ENCODE data around the gene CMAS. TPM values are rescaled to one million over a fixed set of nuclear protein-coding genes. Genes with fewer than 3 reads are reported as not detected.
"Not testable (repeated sequence)": the region's sequence is repeated elsewhere in the genome, so short reads cannot be mapped to it uniquely, and the experiment has no call there.

CMAS gene
- total RNA-seq = 19.4 and 36.8 TPM in 2 replicates

DNA sequence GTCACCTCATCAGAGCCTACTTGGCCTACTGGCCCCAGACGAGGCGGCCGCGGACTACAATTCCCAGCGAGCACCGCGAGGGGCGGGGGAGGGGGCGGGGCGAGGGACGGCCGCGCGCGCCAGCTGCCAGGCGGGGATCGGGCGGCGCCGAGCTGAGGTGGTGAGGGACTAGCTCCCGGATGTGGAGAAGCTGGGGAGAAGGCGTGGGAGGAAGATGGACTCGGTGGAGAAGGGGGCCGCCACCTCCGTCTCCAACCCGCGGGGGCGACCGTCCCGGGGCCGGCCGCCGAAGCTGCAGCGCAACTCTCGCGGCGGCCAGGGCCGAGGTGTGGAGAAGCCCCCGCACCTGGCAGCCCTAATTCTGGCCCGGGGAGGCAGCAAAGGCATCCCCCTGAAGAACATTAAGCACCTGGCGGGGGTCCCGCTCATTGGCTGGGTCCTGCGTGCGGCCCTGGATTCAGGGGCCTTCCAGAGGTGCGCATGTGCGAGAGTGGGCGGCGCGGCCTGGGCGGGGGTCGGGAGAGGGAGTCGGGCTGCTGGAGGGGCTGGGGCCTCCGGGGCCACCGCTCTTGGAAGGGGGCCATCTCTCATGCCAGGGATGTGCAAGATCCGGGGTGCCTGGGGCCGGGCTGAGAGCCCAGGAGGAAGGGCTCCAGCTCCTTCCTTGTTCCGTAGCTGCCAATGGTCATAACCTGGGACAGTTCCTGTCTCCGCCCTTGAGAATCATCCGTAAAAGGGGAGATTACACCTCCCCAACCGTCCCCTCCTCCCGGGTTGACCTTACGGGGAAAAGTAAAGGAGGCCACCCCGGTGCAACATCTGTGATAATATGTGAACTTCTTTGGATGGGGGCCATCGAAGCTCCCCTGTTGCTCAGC, at the start of gene CMAS:
CMAS (plus strand) TSS at position 129 of the 878 bp plus-strand sequence; CDS start at position 215, 86 bp downstream.
- DNase-seq = peak; percentile 71

DNA sequence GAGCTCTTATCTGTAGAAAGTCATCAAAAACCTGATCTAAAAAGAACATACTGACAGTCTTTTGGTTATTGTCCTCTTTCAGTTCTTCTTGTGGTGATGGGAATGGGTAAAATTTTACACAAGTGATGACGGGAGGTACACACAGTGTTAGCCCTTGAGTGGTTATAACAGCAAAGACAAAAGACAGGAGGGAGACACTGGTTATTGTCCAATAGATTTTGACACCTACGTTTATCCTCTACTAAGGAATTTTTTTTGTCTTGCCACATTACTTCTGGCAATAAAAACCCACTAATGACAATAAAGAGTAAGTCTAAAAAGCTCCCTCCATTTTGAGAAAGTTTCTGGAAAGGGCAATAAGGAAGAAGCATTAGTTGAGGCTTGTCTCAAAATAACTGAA, 47.7 kb upstream of the CMAS start:
- no peak for DNase-seq

- no peak for DNase-seq
Observed at GRCh38 chr12:21998782-21999181, 47.2 kb upstream of the CMAS start.

DNA sequence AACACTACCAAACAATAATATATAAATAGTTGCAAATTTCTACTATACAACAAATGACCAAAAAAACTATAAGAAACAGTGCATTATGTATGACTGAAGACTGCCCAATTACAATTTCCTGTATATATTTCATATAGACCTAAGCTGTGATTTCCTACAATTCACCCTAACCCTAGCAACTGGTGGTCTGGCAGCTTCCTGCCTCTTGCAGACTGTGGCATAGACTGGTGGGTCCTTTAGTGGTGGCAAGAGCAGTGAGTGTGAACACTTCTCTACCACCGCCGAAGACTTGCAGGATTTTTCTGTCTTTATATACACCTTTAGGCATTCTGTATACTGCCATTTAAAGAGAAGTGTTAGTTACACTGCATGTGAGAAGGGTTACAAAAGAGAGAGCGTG, 43.6 kb upstream of the CMAS start:
- DNase-seq = no peak

GRCh38 chr12:22007794-22008193, 38.2 kb upstream of the CMAS start:
- not testable (repeated sequence) for DNase-seq

GRCh38 chr12:22008196-22008595, 37.8 kb upstream of the CMAS start:
- DNase-seq = no peak

DNA sequence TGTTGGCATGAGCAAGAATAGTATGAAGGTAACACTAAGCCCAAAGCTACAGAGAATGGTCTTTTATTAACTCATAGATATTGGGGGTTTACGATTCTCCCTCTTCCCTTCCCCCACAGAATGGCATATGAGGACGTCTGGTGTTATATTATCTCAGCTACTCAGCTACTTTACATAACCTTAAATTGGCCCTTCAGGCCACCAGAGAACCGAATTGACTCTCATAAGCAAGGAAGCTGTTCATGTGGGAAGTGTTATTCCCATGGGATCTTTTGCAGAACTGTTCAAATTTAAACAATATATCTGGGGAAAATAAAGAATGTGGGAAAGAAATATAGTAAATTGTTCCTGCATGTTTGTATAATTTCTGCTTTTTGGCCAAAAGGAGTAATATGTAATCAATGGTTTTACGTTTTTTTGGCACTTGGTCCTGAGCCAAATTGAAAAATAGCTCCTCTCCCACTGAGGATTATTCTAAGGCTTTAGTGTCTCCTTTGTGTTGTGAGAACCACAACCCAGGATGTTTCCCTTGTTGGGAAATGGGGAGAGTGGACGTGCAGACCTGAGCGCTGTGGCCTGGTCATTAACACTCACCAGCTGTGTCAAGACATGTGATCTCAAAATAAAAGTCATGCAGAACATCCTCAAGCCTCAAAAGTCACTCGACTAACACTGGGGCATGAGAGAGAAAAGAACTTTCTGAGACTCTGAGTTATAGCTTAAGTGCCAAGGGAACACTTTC, 31.8 kb upstream of the CMAS start:
- DNase-seq = peak; percentile 7

DNA sequence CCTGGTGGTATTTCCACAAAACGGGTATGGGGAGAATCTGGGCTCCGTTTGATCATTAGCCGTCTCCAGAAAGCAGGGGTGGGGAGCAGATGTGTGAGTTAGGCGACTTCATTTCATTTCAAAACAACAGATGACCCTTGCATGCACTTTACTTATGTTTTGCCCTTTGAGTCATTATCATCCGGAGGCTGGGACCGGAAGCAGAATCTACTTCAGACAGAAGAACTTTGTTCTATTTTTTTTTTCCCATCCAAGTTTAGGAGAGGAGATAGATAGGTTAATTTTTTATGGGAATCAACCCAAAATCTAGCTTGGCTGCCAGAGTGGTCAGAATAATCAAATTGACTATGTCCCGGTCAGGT, 31.3 kb upstream of the CMAS start:
- DNase-seq = peak; percentile 51

GRCh38 chr12:22016982-22017381, 29.0 kb upstream of the CMAS start:
- no peak for DNase-seq

DNA sequence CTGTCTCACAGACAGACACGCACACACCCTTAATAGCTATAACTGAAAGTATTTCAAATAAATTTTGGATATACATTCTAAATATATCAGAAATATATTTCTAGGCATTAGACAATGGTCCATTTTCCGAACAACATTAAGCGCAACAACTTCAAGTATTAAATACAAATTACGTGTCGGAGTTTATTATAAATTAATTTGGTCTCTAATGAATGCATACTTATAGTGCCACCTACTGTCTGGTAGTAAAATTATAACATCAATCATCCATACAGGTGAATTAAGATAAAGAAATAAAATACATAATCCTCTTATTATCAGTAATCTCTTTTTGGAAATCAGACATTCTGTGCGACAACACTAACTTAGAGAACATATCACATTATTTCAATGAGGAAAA, 27.2 kb upstream of the CMAS start:
- DNase-seq = peak; percentile 42

DNA sequence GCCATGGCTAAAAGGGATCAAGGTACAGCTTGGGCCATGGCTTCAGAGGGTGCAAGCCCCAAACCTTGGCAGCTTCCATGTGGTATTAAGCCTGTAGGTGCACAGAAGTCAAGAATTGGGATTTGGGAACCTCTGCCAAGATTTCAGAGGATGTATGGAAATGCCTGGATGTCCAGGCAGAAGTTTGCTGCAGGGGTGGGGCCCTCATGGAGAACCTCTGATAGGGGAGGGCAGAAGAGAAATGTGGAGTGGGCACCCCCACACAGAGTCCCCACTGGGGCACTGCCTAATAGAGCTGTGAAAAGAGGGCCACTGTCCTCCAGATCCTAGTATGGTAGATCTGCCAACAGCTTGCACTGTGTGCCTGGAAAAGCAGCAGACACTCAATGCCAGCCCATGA, 22.5 kb upstream of the CMAS start:
- not testable (repeated sequence) for DNase-seq

- DNase-seq = no peak
Observed at GRCh38 chr12:22029491-22029890, 16.5 kb upstream of the CMAS start.

GRCh38 chr12:22029991-22030390, 16.0 kb upstream of the CMAS start:
- DNase-seq = no peak

GRCh38 chr12:22032732-22033131, 13.3 kb upstream of the CMAS start:
- no peak for DNase-seq

DNA sequence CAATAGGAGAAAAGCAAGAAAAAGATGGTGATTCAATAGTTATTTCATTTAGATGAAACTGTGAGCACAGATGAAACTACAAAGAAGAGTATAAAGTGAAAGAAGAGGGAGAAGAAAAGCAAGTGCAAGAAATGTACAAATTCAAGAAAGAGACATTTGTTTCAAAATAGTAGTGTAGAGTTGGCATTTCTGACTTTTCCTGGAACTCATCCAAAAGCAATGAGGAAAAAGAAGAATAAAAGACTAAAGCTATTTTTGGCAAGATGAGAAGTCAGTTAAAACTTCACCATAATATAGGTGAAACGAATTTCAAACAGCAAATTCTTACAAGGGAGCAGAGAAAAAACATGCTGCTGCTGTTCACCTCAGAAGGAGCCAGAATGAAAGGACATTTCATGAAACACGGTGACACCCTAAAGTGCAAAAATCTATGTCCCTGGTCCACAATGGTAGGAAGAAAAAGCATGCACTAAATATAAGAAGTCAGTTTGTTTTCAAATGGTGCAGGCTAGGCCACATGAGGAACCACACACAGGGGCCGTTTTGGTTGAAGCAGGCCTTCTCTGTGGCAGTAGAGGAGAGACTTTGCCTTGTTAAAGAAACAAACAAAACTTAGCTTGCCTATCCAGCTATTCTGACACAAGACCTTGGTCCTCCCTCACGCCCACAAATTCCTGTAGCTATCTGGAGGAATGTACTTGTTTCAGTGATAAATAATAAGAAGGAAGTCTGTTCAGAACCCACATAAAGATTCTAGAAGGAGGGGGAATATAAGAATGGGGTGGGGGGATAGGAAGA, 11.1 kb upstream of the CMAS start:
- DNase-seq = peak; percentile 12

GRCh38 chr12:22037947-22038346, 8.1 kb upstream of the CMAS start:
- DNase-seq = no peak

DNA sequence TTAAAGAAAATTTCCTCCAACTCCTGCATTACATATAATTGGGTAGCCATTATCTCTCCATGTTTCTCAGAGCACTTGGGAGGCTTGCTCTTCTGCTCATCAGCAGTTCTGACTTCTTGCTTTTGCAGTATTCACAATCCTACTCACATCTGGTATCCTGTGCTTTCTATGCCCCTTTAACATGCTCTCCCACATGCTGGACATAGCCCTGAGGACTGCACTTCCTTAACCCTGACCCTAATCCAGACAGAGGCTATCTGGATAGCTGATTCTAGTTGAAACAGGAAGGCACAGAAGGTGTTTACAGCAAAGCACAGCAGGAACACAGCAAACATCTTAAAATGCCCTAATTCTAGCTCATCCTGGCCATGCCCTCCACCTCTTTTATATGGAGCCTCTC, 7.3 kb upstream of the CMAS start:
- no peak for DNase-seq

- no peak for DNase-seq
Observed at GRCh38 chr12:22039361-22039760, 6.7 kb upstream of the CMAS start.

- no peak for DNase-seq
Observed at GRCh38 chr12:22042976-22043669, 2.9 kb upstream of the CMAS start.

DNA sequence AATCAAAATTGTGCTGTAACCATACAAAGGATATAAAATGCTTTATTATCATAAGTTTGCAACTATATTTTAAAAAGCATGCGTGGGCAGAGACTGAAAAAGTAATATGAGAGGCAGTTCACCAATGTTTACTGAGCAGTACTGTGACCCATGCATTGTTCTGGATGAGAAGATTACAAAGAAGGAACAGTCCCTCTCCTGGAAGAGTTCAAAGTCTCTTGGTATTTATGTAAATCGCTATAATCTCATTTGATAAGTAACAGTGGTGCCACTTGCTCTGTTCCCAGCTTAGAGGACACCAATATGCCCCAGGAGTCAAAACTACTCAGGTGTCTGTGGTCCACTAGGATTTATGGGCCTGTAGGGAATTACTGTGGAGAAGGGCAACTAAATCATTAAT, 2.1 kb upstream of the CMAS start:
- DNase-seq = no peak

DNA sequence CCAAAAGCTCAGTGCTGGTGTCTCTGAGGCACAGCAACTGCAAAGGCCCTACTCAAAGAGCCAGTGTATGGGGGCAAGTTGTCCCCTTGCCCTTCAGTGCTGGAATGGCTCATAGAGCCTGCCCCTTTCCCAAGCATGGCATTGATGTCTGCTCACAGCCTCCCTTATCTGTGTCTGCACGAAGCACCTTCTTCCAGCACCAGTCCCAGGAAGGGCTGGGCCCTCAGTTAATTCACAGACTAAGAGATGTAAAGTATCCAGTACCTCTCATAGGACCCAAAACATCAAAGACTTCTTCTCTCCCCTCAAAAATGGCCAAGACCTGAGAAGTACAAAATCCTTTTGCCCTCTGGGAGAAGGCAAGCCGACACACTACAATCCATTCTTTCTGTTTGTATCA, 1.6 kb upstream of the CMAS start:
- DNase-seq = no peak

- peak; percentile 32 for DNase-seq
Observed at GRCh38 chr12:22046968-22047390, 961 bp downstream of the CMAS start.

DNA sequence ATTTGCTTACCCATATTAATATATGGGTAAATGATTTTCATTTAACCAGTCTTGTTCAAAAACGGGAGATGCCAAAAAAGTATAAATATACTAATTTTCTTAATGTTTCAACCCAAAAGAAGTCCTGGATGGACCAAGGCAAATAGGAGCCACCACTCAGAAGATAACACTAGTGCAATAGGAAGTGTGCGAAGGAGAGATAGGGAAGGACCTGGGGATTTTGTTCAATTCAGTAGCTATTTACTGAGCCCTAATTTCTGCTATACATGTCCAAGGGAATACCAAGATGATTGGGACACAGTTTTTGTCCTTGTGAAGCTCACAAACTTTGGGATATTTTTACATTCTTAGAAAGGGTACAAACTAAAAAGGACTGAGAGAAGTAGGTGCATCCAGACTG, 1.5 kb downstream of the CMAS start:
- no peak for DNase-seq
